NCI-H1694 (cell line): ENCODE data around the gene PCAT7.
A peak's percentile ranks its signal among the peaks of the same experiment; 100 is the strongest.

Experiments used
- DNase-seq: peaks from one replicate; lab custom pipeline; 2025; lab: John Stamatoyannopoulos, UW

The PCAT7 gene

GRCh38 chr9:94603259-94604160 lies 48.6 kb downstream of the PCAT7 start:
- DNase-seq: peak; percentile 32

- no peak for DNase-seq
Measured at GRCh38 chr9:94606646-94607422, 52.0 kb downstream of the PCAT7 start.

- DNase-seq: no peak
Measured at GRCh38 chr9:94607423-94607691, 52.5 kb downstream of the PCAT7 start.

GRCh38 chr9:94610181-94610606 lies 55.3 kb downstream of the PCAT7 start:
- no peak for DNase-seq

- no peak for DNase-seq
Measured at GRCh38 chr9:94611638-94612068, 56.8 kb downstream of the PCAT7 start.

- no peak for DNase-seq
Measured at GRCh38 chr9:94612071-94612470, 57.2 kb downstream of the PCAT7 start.

GRCh38 chr9:94613003-94613402 lies 58.1 kb downstream of the PCAT7 start:
- no peak for DNase-seq

- DNase-seq: no peak
Measured at GRCh38 chr9:94619026-94619425, 64.1 kb downstream of the PCAT7 start.
